Ureter (tissue), 1 donor: ENCODE data around the gene PCSK2. TPM values are rescaled to one million over a fixed set of nuclear protein-coding genes. Genes with fewer than 3 reads are reported as not detected.

ENCODE experiments used
- DNase-seq: peaks from one replicate; pipeline ENCODE4 v3.0.0-alpha.2; 2020; ENCODE audit warnings: low spot score
- total RNA-seq: library from RNA; stranded (reverse); gene quantifications from one replicate; pipeline ENCODE4 v1.2.4, GENCODE V29; 2023
- donor health status: DM: yes; HTN: yes; CAD: no.

Gene PCSK2
- total RNA-seq, 1 donor from 2014 or later: not detected

- DNase-seq: no peak
These were observed 168.9 kb downstream of the PCSK2 start for GRCh38 chr20:17395729-17396128.

- no peak for DNase-seq
These were observed 172.6 kb downstream of the PCSK2 start for GRCh38 chr20:17399303-17399985.

GRCh38 chr20:17403461-17403860 lies 176.6 kb downstream of the PCSK2 start:
- no peak for DNase-seq

GRCh38 chr20:17406051-17406590 lies 179.3 kb downstream of the PCSK2 start:
- no peak for DNase-seq

GRCh38 chr20:17407550-17407949 lies 180.7 kb downstream of the PCSK2 start:
- DNase-seq: no peak

- no peak for DNase-seq
These were observed 190.4 kb downstream of the PCSK2 start for GRCh38 chr20:17417225-17417624.

- no peak for DNase-seq
These were observed 191.9 kb downstream of the PCSK2 start for GRCh38 chr20:17418737-17419136.

- DNase-seq: no peak
These were observed 192.7 kb downstream of the PCSK2 start for GRCh38 chr20:17419479-17420041.

GRCh38 chr20:17421493-17421892 lies 194.7 kb downstream of the PCSK2 start:
- DNase-seq: no peak

- DNase-seq: no peak
These were observed 196.9 kb downstream of the PCSK2 start for GRCh38 chr20:17423782-17424181.

- DNase-seq: no peak
These were observed 200.8 kb downstream of the PCSK2 start for GRCh38 chr20:17427638-17428037.

GRCh38 chr20:17430125-17430950 lies 203.5 kb downstream of the PCSK2 start:
- DNase-seq: no peak

GRCh38 chr20:17431621-17432364 lies 205.0 kb downstream of the PCSK2 start:
- peak; percentile 57 for DNase-seq

- DNase-seq: no peak
These were observed 209.8 kb downstream of the PCSK2 start for GRCh38 chr20:17436664-17437063.

GRCh38 chr20:17437251-17437650 lies 210.4 kb downstream of the PCSK2 start:
- DNase-seq: no peak

- DNase-seq: no peak
These were observed 211.7 kb downstream of the PCSK2 start for GRCh38 chr20:17438436-17439039.

GRCh38 chr20:17439616-17440296 lies 212.9 kb downstream of the PCSK2 start:
- DNase-seq: no peak

GRCh38 chr20:17441745-17442144 lies 214.9 kb downstream of the PCSK2 start:
- no peak for DNase-seq

GRCh38 chr20:17442588-17442987 lies 215.7 kb downstream of the PCSK2 start:
- DNase-seq: no peak

GRCh38 chr20:17443131-17443858 lies 216.5 kb downstream of the PCSK2 start:
- DNase-seq: no peak
